HL-60/S4 (cell line): ENCODE data around the gene MFSD8.
"Not testable (repeated sequence)": the region's sequence is repeated elsewhere in the genome, so short reads cannot be mapped to it uniquely, and the experiment has no call there.

Experiments used
- in situ Hi-C: fragments of 300-500 bp; cut with MboI; formaldehyde crosslinking; loops from 2 replicates; pipeline ENCODE4 v1.14.3; 2022; ENCODE audit warnings: low sequenced_read_pairs

MFSD8 gene

GRCh38 chr4:127965062-127965802 lies at the start of gene MFSD8, which contains the start of gene ABHD18:
Gene MFSD8, minus strand, starts transcription at chr4:127965173. Its CDS starts 40 bp downstream, at chr4:127965133.
Gene ABHD18, plus strand, starts transcription at chr4:127965406. Its CDS starts 17,550 bp downstream, at chr4:127982956.
- in situ Hi-C loops: no loop called here

- in situ Hi-C loops: no loop called here
These were observed 44.5 kb upstream of the MFSD8 start for GRCh38 chr4:128009428-128009827.

GRCh38 chr4:128006592-128006991 lies 41.6 kb upstream of the MFSD8 start:
- in situ Hi-C loops: no loop called here

GRCh38 chr4:127997534-127998388 lies 32.8 kb upstream of the MFSD8 start:
- in situ Hi-C loops: no loop called here

- in situ Hi-C loops: not testable (repeated sequence)
These were observed 31.5 kb upstream of the MFSD8 start for GRCh38 chr4:127996521-127996920.

GRCh38 chr4:127995776-127996175 lies 30.8 kb upstream of the MFSD8 start:
- in situ Hi-C loops: no loop called here

GRCh38 chr4:127993151-127993550 lies 28.2 kb upstream of the MFSD8 start:
- in situ Hi-C loops: no loop called here

- in situ Hi-C loops: no loop called here
These were observed 23.7 kb upstream of the MFSD8 start for GRCh38 chr4:127988638-127989037.

GRCh38 chr4:127985989-127986388 lies 21.0 kb upstream of the MFSD8 start:
- in situ Hi-C loops: no loop called here

GRCh38 chr4:127982445-127982844 lies 17.5 kb upstream of the MFSD8 start:
- in situ Hi-C loops: no loop called here

- in situ Hi-C loops: no loop called here
These were observed 14.0 kb upstream of the MFSD8 start for GRCh38 chr4:127978930-127979329.

- in situ Hi-C loops: no loop called here
These were observed 10.3 kb upstream of the MFSD8 start for GRCh38 chr4:127975121-127975770.

- in situ Hi-C loops: not testable (repeated sequence)
These were observed 6.0 kb upstream of the MFSD8 start for GRCh38 chr4:127970925-127971324.

- in situ Hi-C loops: no loop called here
These were observed 3.6 kb upstream of the MFSD8 start for GRCh38 chr4:127968586-127968985.

GRCh38 chr4:127967141-127967775 lies 2.3 kb upstream of the MFSD8 start:
- in situ Hi-C loops: no loop called here

GRCh38 chr4:127965803-127966175 lies 816 bp upstream of the MFSD8 start:
- in situ Hi-C loops: no loop called here

GRCh38 chr4:127964426-127965061 lies 429 bp downstream of the MFSD8 start:
- in situ Hi-C loops: not testable (repeated sequence)

- in situ Hi-C loops: not testable (repeated sequence)
These were observed 1.2 kb downstream of the MFSD8 start for GRCh38 chr4:127963633-127964398.

- in situ Hi-C loops: no loop called here
These were observed 5.2 kb downstream of the MFSD8 start for GRCh38 chr4:127959794-127960193.

GRCh38 chr4:127957105-127957504 lies 7.9 kb downstream of the MFSD8 start:
- in situ Hi-C loops: no loop called here
